PC-9 (cell line): Measurements from ENCODE around the gene ADGRD2.

Experiments used
- CTCF ChIP-seq: fragments of 200-600 bp; sonication (generic); conservative IDR thresholded peaks from 2 replicates; pipeline ENCODE4 v1.6.1; 2017; ENCODE audit warnings: mixed run types, antibody characterized with exemption, mild to moderate bottlenecking, moderate library complexity
- EZH2 ChIP-seq: fragments of 200-600 bp; sonication (generic); IDR thresholded peaks from 2 replicates; pipeline ENCODE4 v1.8.0; 2017; ENCODE audit warnings: antibody characterized with exemption, low read depth

GRCh38 chr9:124469011-124469832 lies 19.0 kb downstream of the ADGRD2 start:
- TF ChIP-seq CTCF (no peak), EZH2 (no peak)
